GM18951 (cell line): ENCODE data around the gene GGT1.

Source experiments
- in situ Hi-C: fragments of 300-500 bp; cut with MboI; formaldehyde crosslinking; loops from one replicate; pipeline ENCODE4 v1.12.0; 2022; ENCODE audit warnings: low sequenced_read_pairs, mixed read lengths, inconsistent platforms; ENCODE audit not compliant: unreplicated experiment

The GGT1 gene

GRCh38 chr22:24634776-24635389 lies 31.9 kb downstream of the GGT1 start:
- in situ Hi-C loops: loop anchor here (25.0 kb wide), 1 partner anchor 1998 kb away; the partner anchor contains the start of gene GGTLC2

- in situ Hi-C loops: loop anchor here (25.0 kb wide), 1 partner anchor 1999 kb away; the partner anchor contains the start of gene GGTLC2
Observed at GRCh38 chr22:24636513-24636912, 33.5 kb downstream of the GGT1 start.

- in situ Hi-C loops: loop anchor here (25.0 kb wide), 1 partner anchor 2005 kb away; the partner anchor contains the start of gene GGTLC2
Observed at GRCh38 chr22:24642307-24642706, 39.3 kb downstream of the GGT1 start.

GRCh38 chr22:24644409-24644808 lies 41.4 kb downstream of the GGT1 start:
- in situ Hi-C loops: loop anchor here (25.0 kb wide), 1 partner anchor 2007 kb away; the partner anchor contains the start of gene GGTLC2

- in situ Hi-C loops: loop anchor here (25.0 kb wide), 1 partner anchor 2008 kb away; the partner anchor contains the start of gene GGTLC2
Observed at GRCh38 chr22:24645408-24646399, 42.7 kb downstream of the GGT1 start.

GRCh38 chr22:24646756-24647155 lies 43.8 kb downstream of the GGT1 start:
- in situ Hi-C loops: loop anchor here (25.0 kb wide), 1 partner anchor 2009 kb away; the partner anchor contains the start of gene GGTLC2

GRCh38 chr22:24649371-24649770 lies 46.4 kb downstream of the GGT1 start:
- in situ Hi-C loops: loop anchor here (25.0 kb wide), 1 partner anchor 2012 kb away; the partner anchor contains the start of gene GGTLC2

GRCh38 chr22:24650884-24651283 lies 47.9 kb downstream of the GGT1 start:
- in situ Hi-C loops: loop anchor here (25.0 kb wide), 1 partner anchor 111 kb away; the partner anchor contains the start of gene PIWIL3

GRCh38 chr22:24665395-24665794 lies 62.4 kb downstream of the GGT1 start:
- in situ Hi-C loops: loop anchor here (5.0 to 25.0 kb wide), 2 partner anchors 97 to 1328 kb away; partner anchors contain the start of gene PIWIL3

- in situ Hi-C loops: loop anchor here (5.0 to 25.0 kb wide), 2 partner anchors 94 to 1331 kb away; partner anchors contain the start of gene PIWIL3
Observed at GRCh38 chr22:24667904-24668303, 64.9 kb downstream of the GGT1 start.

GRCh38 chr22:24672532-24672931 lies 69.5 kb downstream of the GGT1 start:
- in situ Hi-C loops: loop anchor here (10.0 to 25.0 kb wide), 2 partner anchors 90 to 378 kb away; partner anchors contain the start of gene PIWIL3
